HepG2 (cell line): ENCODE data around the gene SH3YL1. TPM values are rescaled to one million over a fixed set of nuclear protein-coding genes. Genes with fewer than 3 reads are reported as not detected.
A peak's percentile ranks its signal among the peaks of the same experiment; 100 is the strongest.

Experiments used
- ARID4A ChIP-seq: sonication (generic); formaldehyde crosslinking; IDR thresholded peaks from 2 replicates; pipeline ENCODE4 v1.5.0; 2020; ENCODE audit warnings: mild to moderate bottlenecking, missing genetic modification reagents, borderline replicate concordance
- CSRNP1 ChIP-seq: sonication (generic); formaldehyde crosslinking; IDR thresholded peaks from 2 replicates; pipeline ENCODE4 v1.8.1; 2023; ENCODE audit warnings: mild to moderate bottlenecking, missing genetic modification reagents
- FOXA1 ChIP-seq, 2 experiments: fragments of 450-650 bp in 1 of 2; sonication (generic) in 1 of 2; formaldehyde crosslinking in 1 of 2; IDR thresholded peaks; 2 replicates each; pipeline versions ENCODE4 v1.4.0 to v1.6.1; 2016 to 2020; ENCODE audit warnings: missing genetic modification reagents in 1 of 2
- FOXA3 ChIP-seq: IDR thresholded peaks from 2 replicates; pipeline ENCODE4 v1.6.1; 2016; ENCODE audit warnings: missing genetic modification reagents, missing compliant biosample characterization
- KLF9 ChIP-seq: IDR thresholded peaks from 2 replicates; pipeline ENCODE4 v1.6.1; 2016; ENCODE audit warnings: low read depth
- MYNN ChIP-seq: sonication (generic); formaldehyde crosslinking; IDR thresholded peaks from 2 replicates; pipeline ENCODE4 v1.4.0; 2020; ENCODE audit warnings: mild to moderate bottlenecking, low read depth, missing genetic modification reagents
- PITX1 ChIP-seq: sonication (generic); formaldehyde crosslinking; IDR thresholded peaks from 2 replicates; pipeline ENCODE4 v1.5.1; 2020; ENCODE audit warnings: mild to moderate bottlenecking, missing genetic modification reagents
- POGZ ChIP-seq: sonication (generic); formaldehyde crosslinking; IDR thresholded peaks from 2 replicates; pipeline ENCODE4 v1.4.0; 2020; ENCODE audit warnings: mild to moderate bottlenecking, missing genetic modification reagents
- SCMH1 ChIP-seq: sonication (generic); formaldehyde crosslinking; IDR thresholded peaks from 2 replicates; pipeline ENCODE4 v1.9.0; 2021; ENCODE audit warnings: missing genetic modification reagents, mild to moderate bottlenecking, borderline replicate concordance
- SMAD3 ChIP-seq: sonication (generic); formaldehyde crosslinking; IDR thresholded peaks from 2 replicates; pipeline ENCODE4 v1.4.0; 2020; ENCODE audit warnings: missing genetic modification reagents
- SNRNP70 ChIP-seq: fragments of 200-400 bp; formaldehyde crosslinking; IDR thresholded peaks from 2 replicates; pipeline ENCODE4 v1.6.1; 2017; ENCODE audit warnings: mild to moderate bottlenecking, low read depth, low read length, moderate library complexity
- STAT6 ChIP-seq: sonication (generic); formaldehyde crosslinking; IDR thresholded peaks from 2 replicates; pipeline ENCODE4 v1.4.0; 2020; ENCODE audit warnings: missing genetic modification reagents, mild to moderate bottlenecking, borderline replicate concordance
- TEAD3 ChIP-seq: optimal IDR thresholded peaks from 2 replicates; pipeline ENCODE3; 2016; ENCODE audit warnings: borderline replicate concordance
- ZNF577 ChIP-seq: sonication (generic); formaldehyde crosslinking; IDR thresholded peaks from 2 replicates; pipeline ENCODE4 v1.4.0; 2020; ENCODE audit warnings: mild to moderate bottlenecking, low read depth, missing genetic modification reagents, borderline replicate concordance
- ZNF709 ChIP-seq: sonication (generic); formaldehyde crosslinking; IDR thresholded peaks from 2 replicates; pipeline ENCODE4 v1.5.0; 2020; ENCODE audit warnings: mild to moderate bottlenecking, missing genetic modification reagents
- ZNF790 ChIP-seq: sonication (generic); formaldehyde crosslinking; IDR thresholded peaks from 2 replicates; pipeline ENCODE4 v1.8.0; 2022; ENCODE audit warnings: missing genetic modification reagents, mild to moderate bottlenecking, borderline replicate concordance
- ZSCAN22 ChIP-seq: sonication (generic); formaldehyde crosslinking; IDR thresholded peaks from 2 replicates; pipeline ENCODE4 v1.4.0; 2020; ENCODE audit warnings: mild to moderate bottlenecking, missing genetic modification reagents
- polyA plus RNA-seq, 8 experiments: library from polyadenylated mRNA; depleted of rRNA in 3 of 8; stranded (reverse) in 7 of 8; unstranded in 1 of 8; fragments of >200 nt; fragmentation: Illumina TruSeq in 4 of 8; extraction: Trizol in 4 of 8; gene quantifications; 2 replicates each; pipeline versions ENCODE4 v1.2.1 to v1.2.3, GENCODE V29; 2011 to 2016; ENCODE audit warnings: low read depth in 4 of 8, missing spikeins in 1 of 8, mixed read lengths in 1 of 8; ENCODE audit not compliant: insufficient read depth in 1 of 8
- total RNA-seq, 5 experiments: library from RNA; depleted of rRNA; stranded (reverse); fragments of >200 nt; fragmentation: Illumina TruSeq; extraction: Trizol; gene quantifications; 2 replicates each; pipeline ENCODE4 v1.2.3, GENCODE V29; 2016; ENCODE audit warnings: low read depth in 1 of 5

The SH3YL1 gene
- total and polyA plus RNA-seq, 2 of the 13 experiments (the other 11 are each of a cell fraction or from before 2014, with no cell fraction given) = 13.0 to 48.2 TPM

DNA sequence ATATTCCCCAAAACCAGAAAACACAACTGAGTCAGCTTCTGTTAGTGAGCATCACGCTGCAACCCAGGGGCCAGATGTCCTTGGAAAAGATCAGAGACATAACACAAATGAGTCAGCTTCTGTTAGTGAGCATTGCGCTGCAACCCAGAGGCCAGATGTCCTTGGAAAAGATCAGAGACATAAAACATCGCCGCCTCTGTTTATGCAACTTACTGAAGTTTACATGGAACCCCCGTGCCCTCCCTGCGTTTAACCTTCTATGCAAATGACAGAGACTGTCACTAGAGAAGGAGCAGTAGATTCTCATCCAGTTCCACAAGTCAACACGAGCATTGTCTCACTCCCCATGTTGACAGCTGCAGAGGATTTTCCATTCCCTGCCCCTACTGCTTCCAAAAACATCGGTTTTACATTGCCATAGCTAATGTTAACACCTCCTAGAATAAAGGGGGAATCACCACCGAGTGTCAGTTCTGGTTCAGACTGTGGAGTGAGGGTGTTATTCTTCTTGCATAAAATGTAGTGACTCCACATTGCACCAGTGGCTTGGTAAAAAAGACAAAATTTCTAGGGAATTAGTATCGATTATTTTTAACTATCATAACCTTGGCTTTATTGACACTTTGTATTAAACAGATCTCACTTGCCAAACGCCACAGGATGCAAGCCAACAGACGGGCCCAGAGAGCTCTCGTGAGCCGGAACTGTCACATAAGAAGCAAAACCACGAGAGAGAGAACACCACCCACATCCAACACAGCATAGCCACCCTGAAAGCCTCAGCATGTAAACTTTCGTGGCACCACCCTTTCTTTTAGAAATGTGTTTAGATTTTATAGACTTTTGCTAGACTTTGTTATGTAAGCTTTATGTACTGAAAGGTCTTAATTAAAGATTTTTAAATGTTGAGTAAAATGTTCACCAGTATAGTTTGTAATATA lies 87.7 kb downstream of the SH3YL1 start (continued):
- TF ChIP-seq SMAD3 (CRISPR knock-in tag) (peak; percentile 93), PITX1 (CRISPR knock-in tag) (peak; percentile 94), SNRNP70 (no peak), ZNF709 (CRISPR knock-in tag) (no peak; the same call in 1 of the 2 replicates), FOXA3 (CRISPR knock-in tag) (peak; percentile 95), SCMH1 (CRISPR knock-in tag) (no peak), STAT6 (CRISPR knock-in tag) (peak; percentile 65; the same call in 1 of the 2 replicates), ZNF790 (CRISPR knock-in tag) (peak; percentile 6; the same call in 1 of the 2 replicates), FOXA1 (IDR thresholded peaks at IDR 0.05) (0 out of 2 replicates have a peak, but pooled peaks have one; percentile 23), FOXA1 (CRISPR knock-in tag; IDR thresholded peaks at IDR 0.05) (peak; percentile 93), KLF9 (CRISPR knock-in tag) (no peak), CSRNP1 (CRISPR knock-in tag) (peak; percentile 70; the same call in 1 of the 2 replicates), POGZ (CRISPR knock-in tag) (peak; percentile 43; the same call in 1 of the 2 replicates), TEAD3 (CRISPR knock-in tag) (peak; percentile 88), ARID4A (peak; percentile 78; the same call in 1 of the 2 replicates), ZNF577 (no peak), ZSCAN22 (CRISPR knock-in tag) (no peak), MYNN (CRISPR knock-in tag) (0 out of 2 replicates have a peak, but pooled peaks have one; percentile 28)
